Inferior parietal cortex (tissue), 1 donor: ENCODE results near the gene RPA1.
"Not testable (repeated sequence)": the region's sequence is repeated elsewhere in the genome, so short reads cannot be mapped to it uniquely, and the experiment has no call there.

ENCODE experiments used
- DNase-seq: peaks from one replicate; pipeline ENCODE4 v3.0.0-alpha.2; 2016; ENCODE audit errors: extremely low spot score

RPA1 gene

GRCh38 chr17:1813088-1813487 lies 16.7 kb upstream of the RPA1 start:
- DNase-seq, result no peak

- no peak for DNase-seq
Measured at GRCh38 chr17:1820528-1821252, 9.1 kb upstream of the RPA1 start.

- DNase-seq, result no peak
Measured at GRCh38 chr17:1829216-1829591, 601 bp upstream of the RPA1 start.

GRCh38 chr17:1830288-1830687 lies 483 bp downstream of the RPA1 start:
- DNase-seq, result peak; percentile 9

GRCh38 chr17:1834380-1835149 lies 4.8 kb downstream of the RPA1 start:
- no peak for DNase-seq

GRCh38 chr17:1839516-1839915 lies 9.7 kb downstream of the RPA1 start:
- DNase-seq, result no peak

GRCh38 chr17:1843947-1844346 lies 14.1 kb downstream of the RPA1 start:
- DNase-seq, result no peak

- no peak for DNase-seq
Measured at GRCh38 chr17:1847191-1847590, 17.4 kb downstream of the RPA1 start.

GRCh38 chr17:1852327-1852726 lies 22.5 kb downstream of the RPA1 start:
- no peak for DNase-seq

- no peak for DNase-seq
Measured at GRCh38 chr17:1853698-1854097, 23.9 kb downstream of the RPA1 start.

GRCh38 chr17:1856462-1856861 lies 26.7 kb downstream of the RPA1 start:
- not testable (repeated sequence) for DNase-seq

GRCh38 chr17:1860978-1861377 lies 31.2 kb downstream of the RPA1 start:
- no peak for DNase-seq

- no peak for DNase-seq
Measured at GRCh38 chr17:1861391-1862010, 31.7 kb downstream of the RPA1 start.

GRCh38 chr17:1865252-1866037 lies 35.6 kb downstream of the RPA1 start:
- DNase-seq, result no peak

- DNase-seq, result no peak
Measured at GRCh38 chr17:1867307-1867706, 37.5 kb downstream of the RPA1 start.

- no peak for DNase-seq
Measured at GRCh38 chr17:1868090-1868489, 38.3 kb downstream of the RPA1 start.

GRCh38 chr17:1870592-1870991 lies 40.8 kb downstream of the RPA1 start:
- DNase-seq, result no peak

GRCh38 chr17:1871756-1872155 lies 42.0 kb downstream of the RPA1 start:
- DNase-seq, result no peak

- no peak for DNase-seq
Measured at GRCh38 chr17:1872254-1872653, 42.4 kb downstream of the RPA1 start.

- DNase-seq, result no peak
Measured at GRCh38 chr17:1872976-1873375, 43.2 kb downstream of the RPA1 start.

GRCh38 chr17:1873418-1873817 lies 43.6 kb downstream of the RPA1 start:
- no peak for DNase-seq

GRCh38 chr17:1875597-1875996 lies 45.8 kb downstream of the RPA1 start:
- no peak for DNase-seq
